HCT116 (cell line): ENCODE data around the gene WNT5B. TPM values are rescaled to one million over a fixed set of nuclear protein-coding genes. Genes with fewer than 3 reads are reported as not detected.

Source experiments
- ATAC-seq: fragments of 200-7000 bp; cut with Tn5 transposase; 2 replicates; pipeline ENCODE4 v1.9.1; 2020; ENCODE audit warnings: mild to moderate bottlenecking, moderate library complexity
- BruUV-seq: library from RNA; stranded (reverse); fragments of 400-500 nt; replicated peaks from 2 replicates; lab custom pipeline; 2021; lab: Mats Ljungman, UMichigan
- CTCF ChIA-PET: fragments of 300-600 bp; sonication (Branson Sonifier 250); formaldehyde crosslinking; loops from one replicate; lab custom pipeline; 2021; ENCODE audit warnings: antibody characterized with exemption; lab: Charles Lee
- POLR2A ChIA-PET: fragments of 300-600, 350-600 bp; sonication (Branson Sonifier 250); formaldehyde crosslinking; loops from one replicate; lab custom pipeline; 2021; ENCODE audit warnings: antibody characterized with exemption; lab: Charles Lee
- RAD21 ChIA-PET, 2 experiments: fragments of 300-600 bp; sonication (Branson Sonifier 250); formaldehyde crosslinking; loops; one replicate each; lab custom pipeline; 2023; ENCODE audit warnings: low total read pairs in 2 of 2; ENCODE audit not compliant: uncharacterized antibody in 2 of 2, unreplicated experiment in 2 of 2, low non-redundant PET in 1 of 2; lab: Charles Lee
- DNase-seq: peaks from one replicate; pipeline ENCODE4 v3.0.0-alpha.2; 2010; ENCODE audit warnings: low read depth, low spot score
- H2AFZ ChIP-seq: fragments of 200-600 bp; shearing (Covaris generic), sonication (generic); 2 replicates; pipeline ENCODE4 v1.6.1; 2017; ENCODE audit warnings: low read depth, mixed run types, mixed read lengths, antibody characterized with exemption, low read length; ENCODE audit not compliant: poor library complexity, severe bottlenecking
- H3K27ac ChIP-seq: 2 replicates; pipeline ENCODE4 v1.5.1; 2012; ENCODE audit warnings: low read depth, low read length
- H3K27me3 ChIP-seq: fragments of 200-600 bp; sonication (generic); 2 replicates; pipeline ENCODE4 v1.6.1; 2016; ENCODE audit warnings: mixed run types, low read length, mixed read lengths; ENCODE audit not compliant: insufficient read depth
- H3K36me3 ChIP-seq, 2 experiments: fragments of 200-500 bp in 1 of 2; fragments of 200-600 bp in 1 of 2; sonication (Bioruptor generic) in 1 of 2; sonication (generic) in 1 of 2; 2 replicates each; pipeline versions ENCODE4 v1.5.1 to v1.6.1; 2014 to 2016; ENCODE audit warnings: low read length in 2 of 2, inconsistent platforms in 1 of 2, mixed read lengths in 1 of 2, mixed run types in 1 of 2; ENCODE audit not compliant: insufficient read depth in 2 of 2, control insufficient read depth in 1 of 2
- H3K4me1 ChIP-seq, 2 experiments: fragments of 200-600 bp in 1 of 2; sonication (generic) in 1 of 2; 2 replicates each; pipeline versions ENCODE4 v1.5.1 to v1.6.1; 2012 to 2017; ENCODE audit warnings: low read length in 2 of 2, inconsistent platforms in 1 of 2, mild to moderate bottlenecking in 1 of 2, mixed read lengths in 1 of 2, mixed run types in 1 of 2, moderate library complexity in 1 of 2; ENCODE audit not compliant: insufficient read depth in 2 of 2, control insufficient read depth in 1 of 2
- H3K4me2 ChIP-seq: fragments of 200-600 bp; sonication (generic); 2 replicates; pipeline ENCODE4 v1.6.1; 2017; ENCODE audit warnings: mixed run types, low read length, mixed read lengths
- H3K4me3 ChIP-seq, 2 experiments: fragments of 200-600 bp in 1 of 2; sonication (generic) in 1 of 2; replicated peaks in 1 of 2; 2 replicates each; pipeline ENCODE4 v1.5.1; 2011 to 2016; ENCODE audit warnings: low read length in 2 of 2, control low read depth in 1 of 2, low read depth in 1 of 2, mild to moderate bottlenecking in 1 of 2, mixed read lengths in 1 of 2, mixed run types in 1 of 2
- H3K79me2 ChIP-seq: fragments of 200-600 bp; sonication (generic); 2 replicates; pipeline ENCODE4 v1.6.1; 2017; ENCODE audit warnings: mild to moderate bottlenecking, mixed run types, low read length, moderate library complexity, mixed read lengths; ENCODE audit not compliant: insufficient read depth
- H3K9ac ChIP-seq: fragments of 200-600 bp; sonication (generic); 2 replicates; pipeline ENCODE4 v1.6.1; 2016; ENCODE audit warnings: low read length, mixed read lengths
- H3K9me2 ChIP-seq: fragments of 200-600 bp; sonication (generic), shearing (Covaris generic); 2 replicates; pipeline ENCODE4 v1.6.1; 2017; ENCODE audit warnings: mixed run types, mild to moderate bottlenecking, moderate library complexity; ENCODE audit not compliant: insufficient read depth
- H3K9me3 ChIP-seq, 2 experiments: fragments of 200-500 bp in 1 of 2; fragments of 200-600 bp in 1 of 2; sonication (Bioruptor generic) in 1 of 2; sonication (generic) in 1 of 2; 2 replicates each; pipeline ENCODE4 v1.6.1; 2014 to 2017; ENCODE audit warnings: low read length in 2 of 2, mixed read lengths in 2 of 2, inconsistent platforms in 1 of 2, low read depth in 1 of 2, mild to moderate bottlenecking in 1 of 2, mixed run types in 1 of 2, moderate library complexity in 1 of 2; ENCODE audit not compliant: control insufficient read depth in 1 of 2, insufficient read depth in 1 of 2
- H4K20me1 ChIP-seq: fragments of 200-600 bp; sonication (generic), shearing (Covaris generic); 2 replicates; pipeline ENCODE4 v1.6.1; 2017; ENCODE audit warnings: mixed run types, mild to moderate bottlenecking, moderate library complexity; ENCODE audit not compliant: insufficient read depth
- ELF1 ChIP-seq: IDR thresholded peaks from 2 replicates; pipeline ENCODE4 v1.6.1; 2012; ENCODE audit warnings: low read depth, borderline replicate concordance
- JUND ChIP-seq: IDR thresholded peaks from 2 replicates; pipeline ENCODE4 v1.6.1; 2012
- SRF ChIP-seq: IDR thresholded peaks from 2 replicates; pipeline ENCODE4 v1.6.1; 2012; ENCODE audit warnings: low read depth
- ZNF274 ChIP-seq: fragments of 200-500 bp; sonication (Bioruptor generic); IDR thresholded peaks from 2 replicates; pipeline ENCODE4 v1.6.1; 2014; ENCODE audit warnings: mild to moderate bottlenecking, low read depth, low read length, inconsistent platforms
- intact Hi-C: fragments of 100-400 bp; cut with micrococcal nuclease; formaldehyde crosslinking; loops from 2 replicates; pipeline ENCODE4 v1.10.0; 2022
- total RNA-seq: library from RNA; stranded (reverse); gene quantifications from one replicate; pipeline ENCODE4 v1.2.1, GENCODE V29; 2021; ENCODE audit not compliant: unreplicated experiment

WNT5B gene
- total RNA-seq, 1 experiment from 2014 or later, result 0.52 TPM

DNA sequence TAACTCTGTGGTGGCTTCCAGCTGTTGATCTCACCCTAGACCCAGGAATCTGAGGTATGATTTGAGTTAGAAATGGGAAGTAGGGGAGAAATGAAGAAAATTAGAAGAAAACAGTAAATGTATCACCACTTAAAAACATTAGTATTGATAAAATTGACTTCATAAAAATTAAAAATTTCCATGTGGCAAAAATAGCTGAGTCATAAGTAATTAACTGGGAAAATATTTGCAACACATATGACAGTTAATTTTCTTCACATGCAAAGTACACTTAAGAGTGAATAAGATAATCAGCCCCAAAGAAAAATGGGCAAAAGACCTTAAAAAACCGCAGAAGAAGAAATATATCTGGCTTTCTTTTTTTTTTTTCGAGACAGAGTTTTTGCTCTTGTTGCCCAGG lies 36.3 kb downstream of the WNT5B start:
- Histone ChIP-seq H3K9me3 (no peaks in the 10 kb centered on the region), H3K9ac (no peak overlapping the region), H3K4me1 (peaks cover 1 to 29% of the 10 kb centered on the region in 2 experiments), H3K4me3 (no peak overlapping the region), H3K36me3 (no peaks in the 10 kb centered on the region), H3K4me2 (no peak overlapping the region), H3K27ac (no peak overlapping the region), H3K27me3 (no peaks in the 10 kb centered on the region), H4K20me1 (no peaks in the 10 kb centered on the region)
- DNase-seq (no peak), ATAC-seq (no peak)
- no TSS peak for BruUV-seq
- ChIA-PET RAD21 (interaction anchor here in 1 of 2 experiments (0.7 kb wide), 1 partner anchor 32 kb away, joined by 3 read pairs; no protein-coding TSS in a partner anchor), CTCF (no interaction called here), POLR2A (no interaction called here)
- intact Hi-C loops, result no loop called here
- no peak for TF ChIP-seq SRF
- TF ChIP-seq, all 23 proteins: peak for 0
- no peaks in the 10 kb centered on the region for H3K9me2 ChIP-seq
- H2AFZ ChIP-seq, result no peak overlapping the region
- no peaks in the 10 kb centered on the region for H3K79me2 ChIP-seq

DNA sequence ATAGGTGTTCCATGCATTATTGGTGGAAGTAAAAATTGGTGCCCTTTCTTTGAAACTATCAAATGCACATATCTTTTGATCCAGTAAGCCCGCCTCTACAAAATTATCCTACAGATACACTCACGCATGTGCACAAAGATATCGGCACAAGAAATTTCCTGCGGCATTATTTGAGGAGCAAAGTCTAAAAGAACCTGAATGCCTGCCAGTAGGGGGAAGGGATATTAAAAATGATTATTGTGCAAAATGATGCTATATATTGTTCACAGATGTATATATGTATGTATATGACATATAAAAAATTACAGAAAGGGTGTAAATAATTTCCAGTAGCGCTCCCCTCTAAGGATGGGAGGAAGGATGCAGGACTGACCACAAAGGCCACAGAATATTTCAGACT lies 37.2 kb downstream of the WNT5B start:
- ATAC-seq (no peak), DNase-seq (no peak)
- Histone ChIP-seq H3K36me3 (no peaks in the 10 kb centered on the region), H3K9ac (no peak overlapping the region), H2AFZ (no peak overlapping the region), H3K27ac (no peak overlapping the region), H3K4me2 (no peak overlapping the region), H3K4me3 (no peak overlapping the region), H4K20me1 (no peaks in the 10 kb centered on the region), H3K9me2 (no peaks in the 10 kb centered on the region), H3K27me3 (no peaks in the 10 kb centered on the region), H3K9me3 (no peaks in the 10 kb centered on the region), H3K4me1 (peaks cover 7 to 32% of the 10 kb centered on the region in 2 experiments), H3K79me2 (no peaks in the 10 kb centered on the region)
- no TSS peak for BruUV-seq
- CTCF ChIA-PET, result no interaction called here
- POLR2A ChIA-PET, result no interaction called here
- RAD21 ChIA-PET, result no interaction called here
- intact Hi-C loops, result no loop called here
- no peak for TF ChIP-seq JUND
- TF ChIP-seq ELF1, result no peak
- no peak for TF ChIP-seq ZNF274
